ENCODE measurements around the gene RBM17. TPM values are rescaled to one million over a fixed set of nuclear protein-coding genes. Genes with fewer than 3 reads are reported as not detected.
"Not testable (repeated sequence)": the region's sequence is repeated elsewhere in the genome, so short reads cannot be mapped to it uniquely, and the experiment has no call there.

RBM17 gene
- total RNA-seq, 1 donor from 2014 or later: 33.2 TPM

DNA sequence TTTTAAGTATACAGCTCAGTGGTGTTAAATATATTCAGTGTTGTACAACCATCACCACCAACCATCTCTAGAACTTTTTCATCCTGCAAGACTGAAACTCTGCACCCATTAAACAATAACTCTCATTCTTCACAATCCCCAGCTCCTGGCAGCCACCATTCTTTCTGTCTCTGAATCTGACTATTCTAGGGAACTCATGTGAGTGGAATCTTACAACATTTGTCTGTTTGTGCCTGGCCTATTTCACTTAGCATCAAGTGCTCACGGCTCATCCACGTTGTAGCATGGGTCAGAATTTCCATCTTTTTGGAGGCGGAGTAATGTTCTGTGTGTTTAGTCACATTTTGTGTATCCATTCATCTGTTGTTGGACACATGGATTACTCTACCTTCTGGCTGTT, 73.1 kb downstream of the RBM17 start:
- TF ChIP-seq, protein P1, sequence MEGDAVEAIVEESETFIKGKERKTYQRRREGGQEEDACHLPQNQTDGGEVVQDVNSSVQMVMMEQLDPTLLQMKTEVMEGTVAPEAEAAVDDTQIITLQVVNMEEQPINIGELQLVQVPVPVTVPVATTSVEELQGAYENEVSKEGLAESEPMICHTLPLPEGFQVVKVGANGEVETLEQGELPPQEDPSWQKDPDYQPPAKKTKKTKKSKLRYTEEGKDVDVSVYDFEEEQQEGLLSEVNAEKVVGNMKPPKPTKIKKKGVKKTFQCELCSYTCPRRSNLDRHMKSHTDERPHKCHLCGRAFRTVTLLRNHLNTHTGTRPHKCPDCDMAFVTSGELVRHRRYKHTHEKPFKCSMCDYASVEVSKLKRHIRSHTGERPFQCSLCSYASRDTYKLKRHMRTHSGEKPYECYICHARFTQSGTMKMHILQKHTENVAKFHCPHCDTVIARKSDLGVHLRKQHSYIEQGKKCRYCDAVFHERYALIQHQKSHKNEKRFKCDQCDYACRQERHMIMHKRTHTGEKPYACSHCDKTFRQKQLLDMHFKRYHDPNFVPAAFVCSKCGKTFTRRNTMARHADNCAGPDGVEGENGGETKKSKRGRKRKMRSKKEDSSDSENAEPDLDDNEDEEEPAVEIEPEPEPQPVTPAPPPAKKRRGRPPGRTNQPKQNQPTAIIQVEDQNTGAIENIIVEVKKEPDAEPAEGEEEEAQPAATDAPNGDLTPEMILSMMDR (IDR thresholded peaks at IDR 0.05; ENCODE audit: insufficient read depth, low read length, severe bottlenecking): no peak
- DNase-seq (ENCODE audit: low read depth) (no peak), FAIRE-seq (no peak)
- Histone ChIP-seq H3K4me3 (ENCODE audit: low read depth, low read length) (no peak overlapping the region), H3K36me3 (ENCODE audit: control insufficient read depth, insufficient read depth, low read length) (peaks cover 2% of the 10 kb centered on the region), H3K27me3 (ENCODE audit: control insufficient read depth, insufficient read depth, low read length) (no peaks in the 10 kb centered on the region)

DNA sequence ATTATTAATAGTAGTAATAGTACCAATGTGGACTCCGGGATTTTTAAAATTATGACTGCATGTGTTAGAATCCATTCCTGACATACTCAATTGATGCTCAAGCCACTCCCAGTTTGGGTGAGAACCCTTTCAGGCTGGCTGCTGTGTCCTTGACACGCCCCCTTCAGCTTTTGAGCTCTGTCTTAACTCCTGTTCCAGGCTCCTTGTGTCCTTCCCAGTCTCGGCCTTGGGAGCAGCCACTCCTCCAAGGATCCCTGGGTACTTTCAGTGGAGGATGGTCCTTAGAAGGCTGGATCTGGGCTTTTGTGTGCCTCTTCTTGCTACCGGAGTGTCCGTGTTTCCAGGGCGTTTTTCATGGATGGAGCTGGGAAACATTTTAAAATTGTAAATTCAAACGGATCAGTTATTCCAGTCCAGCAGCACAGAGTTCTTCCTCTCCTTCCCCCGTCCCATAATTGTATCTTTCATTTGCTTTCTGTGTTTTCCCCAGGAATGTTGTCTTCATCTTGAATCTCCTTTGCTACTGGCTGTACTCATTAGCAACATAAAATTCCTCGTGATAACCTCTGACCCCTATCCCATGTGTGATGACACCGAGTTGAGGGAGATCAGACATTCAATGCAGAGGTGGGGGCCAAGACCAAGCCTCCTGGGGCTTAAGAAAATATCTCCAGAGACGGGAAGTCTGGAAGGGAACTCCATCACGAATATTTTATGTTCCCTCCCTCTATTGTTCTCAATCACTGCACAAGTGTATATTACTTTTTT, 73.9 kb downstream of the RBM17 start:
- FAIRE-seq: no peak
- TF ChIP-seq, protein P1 (IDR thresholded peaks at IDR 0.05; ENCODE audit: insufficient read depth, low read length, severe bottlenecking): no peak
- Histone ChIP-seq H3K36me3 (ENCODE audit: control insufficient read depth, insufficient read depth, low read length) (peaks cover 4% of the 10 kb centered on the region), H3K4me3 (ENCODE audit: low read depth, low read length) (no peak overlapping the region), H3K27me3 (ENCODE audit: control insufficient read depth, insufficient read depth, low read length) (no peaks in the 10 kb centered on the region)
- no peak for DNase-seq (ENCODE audit: low read depth)

DNA sequence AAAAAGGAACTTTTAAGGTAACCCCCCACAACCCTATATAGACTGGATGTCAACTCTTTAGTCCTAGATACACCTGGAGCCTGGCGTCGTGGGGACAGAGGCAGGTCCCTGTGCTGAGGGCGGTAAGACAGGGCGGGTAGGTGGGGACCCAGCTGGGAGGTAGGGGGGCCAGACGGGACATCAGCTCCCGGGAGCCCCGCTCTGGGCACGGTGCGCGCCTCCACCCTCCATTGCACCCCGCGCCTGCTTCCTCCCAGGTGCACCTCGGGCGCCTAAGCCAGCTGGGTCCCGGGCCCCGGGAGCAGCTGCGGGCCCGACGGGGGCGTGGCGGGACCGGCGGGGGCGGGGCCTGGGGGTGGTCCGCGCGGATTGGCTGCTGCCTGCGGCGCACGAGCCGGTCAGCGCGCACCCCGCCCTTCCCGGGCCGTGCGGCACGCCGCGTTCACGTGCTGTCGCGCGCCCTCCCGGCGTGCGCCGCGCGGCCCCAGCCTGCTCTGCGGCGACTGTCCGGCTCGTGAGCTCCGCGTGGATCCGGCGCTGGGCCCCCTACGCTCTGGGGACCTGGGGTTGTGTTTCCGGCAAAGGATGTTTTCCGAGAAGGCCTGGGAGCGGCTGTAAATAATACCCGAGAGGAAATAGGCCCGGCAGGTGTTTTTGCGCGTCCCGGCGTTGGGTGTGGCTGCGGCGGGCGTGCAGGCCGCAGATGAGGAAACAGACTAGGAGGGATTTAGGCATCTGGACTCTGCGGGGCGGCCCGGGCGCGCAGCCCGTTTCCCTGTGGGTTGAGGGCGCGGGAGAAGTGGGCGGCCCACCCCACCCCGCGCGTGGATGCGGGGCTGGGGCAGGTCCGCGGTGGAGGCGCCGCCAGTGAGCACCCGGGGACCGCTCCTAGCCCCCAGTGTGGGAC, 74.8 kb downstream of the RBM17 start:
- FAIRE-seq (no peak), DNase-seq (ENCODE audit: low read depth) (peak; percentile 52)
- Histone ChIP-seq H3K36me3 (ENCODE audit: control insufficient read depth, insufficient read depth, low read length) (peaks cover 6% of the 10 kb centered on the region), H3K27me3 (ENCODE audit: control insufficient read depth, insufficient read depth, low read length) (no peaks in the 10 kb centered on the region), H3K4me3 (ENCODE audit: low read depth, low read length) (peak overlapping the region; percentile 79)
- TF ChIP-seq, protein P1 (IDR thresholded peaks at IDR 0.05; ENCODE audit: insufficient read depth, low read length, severe bottlenecking): no peak

DNA sequence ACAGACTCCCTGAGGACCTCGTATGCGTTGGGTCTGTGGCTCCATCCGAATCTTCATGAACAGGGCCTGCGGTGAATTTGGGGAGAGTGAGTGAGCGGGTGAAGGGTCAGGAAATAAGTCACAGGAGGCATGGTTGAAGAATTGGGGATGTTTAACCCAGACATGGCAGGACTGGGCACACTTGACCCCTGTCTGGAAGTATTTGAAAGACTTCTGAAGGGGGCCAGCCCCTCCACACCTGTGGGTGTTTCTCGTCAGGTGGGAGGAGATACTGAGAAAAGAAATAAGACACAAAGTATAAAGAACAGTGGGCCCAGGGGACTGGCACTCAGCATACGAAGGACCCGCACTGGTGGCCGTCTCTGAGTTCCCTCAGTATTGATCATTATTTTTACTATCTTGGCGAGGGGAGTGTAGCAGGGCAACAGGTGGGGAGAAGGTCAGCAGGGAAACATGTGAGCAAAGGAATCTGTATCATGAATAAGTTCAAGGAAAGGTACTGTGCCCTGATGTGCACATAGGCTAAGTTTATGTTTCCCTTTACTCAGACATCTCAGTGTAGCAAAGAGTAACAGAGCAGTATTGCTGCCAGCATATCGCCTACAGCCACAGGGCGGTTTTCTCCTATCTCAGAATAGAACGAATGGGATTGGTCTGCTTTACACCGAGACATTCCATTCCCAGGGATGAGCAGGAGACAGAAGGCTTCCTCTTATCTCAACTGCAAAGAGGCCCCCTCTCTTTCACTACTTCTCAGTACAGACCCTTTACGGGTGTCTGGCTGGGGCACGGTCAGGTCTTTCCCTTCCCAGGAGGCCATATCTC, 75.6 kb downstream of the RBM17 start:
- no peak for DNase-seq (ENCODE audit: low read depth)
- TF ChIP-seq, protein P1 (IDR thresholded peaks at IDR 0.05; ENCODE audit: insufficient read depth, low read length, severe bottlenecking): no peak
- peaks cover 6% of the 10 kb centered on the region for H3K36me3 ChIP-seq (ENCODE audit: control insufficient read depth, insufficient read depth, low read length)
- H3K4me3 ChIP-seq (ENCODE audit: low read depth, low read length): peak overlapping the region; percentile 79
- H3K27me3 ChIP-seq (ENCODE audit: control insufficient read depth, insufficient read depth, low read length): no peaks in the 10 kb centered on the region
- no peak for FAIRE-seq

DNA sequence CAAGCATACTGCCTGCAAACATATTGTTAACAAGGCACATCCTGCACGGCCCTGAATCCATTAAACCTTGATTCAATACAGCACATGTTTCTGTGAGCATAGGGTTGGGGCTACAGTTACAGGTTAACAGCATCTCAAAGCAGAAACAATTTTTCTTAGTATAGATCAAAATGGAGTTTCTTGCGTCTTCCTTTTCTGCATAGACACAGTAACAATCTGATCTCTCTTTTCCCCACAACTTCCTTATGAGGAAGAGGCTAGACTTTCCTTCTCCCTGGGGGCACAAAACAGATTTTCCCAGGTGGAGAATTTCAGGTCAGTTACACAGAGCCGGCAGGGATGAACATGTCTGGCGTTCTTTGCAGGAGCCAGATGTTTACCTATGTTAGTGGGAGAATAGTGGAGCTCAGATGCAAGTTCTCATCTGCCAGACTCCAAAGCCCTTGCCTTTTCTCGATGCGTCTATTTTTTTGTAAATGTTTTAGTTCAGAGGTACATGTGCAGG, 76.4 kb downstream of the RBM17 start:
- H3K4me3 ChIP-seq (ENCODE audit: low read depth, low read length): no peak overlapping the region
- TF ChIP-seq, protein P1 (IDR thresholded peaks at IDR 0.05; ENCODE audit: insufficient read depth, low read length, severe bottlenecking): no peak
- peaks cover 6% of the 10 kb centered on the region for H3K36me3 ChIP-seq (ENCODE audit: control insufficient read depth, insufficient read depth, low read length)
- DNase-seq (ENCODE audit: low read depth) (peak; percentile 29), FAIRE-seq (no peak)
- H3K27me3 ChIP-seq (ENCODE audit: control insufficient read depth, insufficient read depth, low read length): no peaks in the 10 kb centered on the region

DNA sequence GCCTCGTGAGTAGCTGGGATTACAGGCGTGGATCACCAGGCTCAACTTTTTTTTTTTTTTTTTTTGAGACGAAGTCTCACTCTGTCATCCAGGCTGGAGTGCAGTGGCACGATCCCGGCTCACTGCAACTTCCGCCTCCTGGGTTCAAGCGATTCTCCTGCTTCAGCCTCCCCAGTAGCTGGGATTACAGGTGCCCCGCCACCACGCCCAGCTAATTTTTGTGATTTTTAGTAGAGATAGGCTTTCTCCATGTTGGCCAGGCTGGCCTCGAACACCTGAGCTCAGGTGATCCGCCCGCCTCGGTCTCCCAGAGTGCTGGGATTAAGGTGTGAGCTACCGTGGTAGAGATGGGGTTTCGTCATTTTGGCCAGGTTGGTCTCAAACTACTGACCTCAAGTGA, 77.1 kb downstream of the RBM17 start:
- not testable (repeated sequence) for H3K4me3 ChIP-seq (ENCODE audit: low read depth, low read length); H3K27me3 ChIP-seq (ENCODE audit: control insufficient read depth, insufficient read depth, low read length); DNase-seq (ENCODE audit: low read depth); H3K36me3 ChIP-seq (ENCODE audit: control insufficient read depth, insufficient read depth, low read length); FAIRE-seq

All from bronchial epithelial cell (primary cell).